DOHH2 (cell line): ENCODE data around the gene ZNF789.

Source experiments
- H3F3A ChIP-seq: fragments of 200-600 bp; sonication (generic), shearing (Covaris generic); 2 replicates; pipeline ENCODE4 v1.6.0; 2016; ENCODE audit warnings: antibody characterized with exemption, mild to moderate bottlenecking; ENCODE audit not compliant: control insufficient read depth, insufficient read depth
- H3K27ac ChIP-seq: fragments of 200-600 bp; sonication (generic); 2 replicates; pipeline ENCODE4 v1.5.1; 2014; ENCODE audit warnings: low read depth, mild to moderate bottlenecking, low read length, moderate library complexity
- H3K27me3 ChIP-seq: fragments of 200-600 bp; sonication (generic); 2 replicates; pipeline ENCODE4 v1.6.1; 2014; ENCODE audit warnings: mild to moderate bottlenecking, low read length, mixed read lengths; ENCODE audit not compliant: control insufficient read depth
- H3K36me3 ChIP-seq: fragments of 200-600 bp; sonication (generic); 2 replicates; pipeline ENCODE4 v1.6.1; 2014; ENCODE audit warnings: mild to moderate bottlenecking, low read length, moderate library complexity, mixed read lengths; ENCODE audit not compliant: control insufficient read depth
- H3K4me1 ChIP-seq: fragments of 200-600 bp; sonication (generic); 2 replicates; pipeline ENCODE4 v1.6.1; 2014; ENCODE audit warnings: mild to moderate bottlenecking, low read length, mixed read lengths; ENCODE audit not compliant: control insufficient read depth
- H3K4me2 ChIP-seq: fragments of 200-600 bp; sonication (generic); 2 replicates; pipeline ENCODE4 v1.6.0; 2014; ENCODE audit warnings: mild to moderate bottlenecking, low read length, moderate library complexity
- H3K4me3 ChIP-seq: fragments of 200-600 bp; sonication (generic); 2 replicates; pipeline ENCODE4 v1.5.1; 2014; ENCODE audit warnings: mild to moderate bottlenecking, low read length, mixed read lengths
- H3K79me2 ChIP-seq: fragments of 200-600 bp; sonication (generic); 2 replicates; pipeline ENCODE4 v1.6.1; 2014; ENCODE audit warnings: mild to moderate bottlenecking, low read length, mixed read lengths; ENCODE audit not compliant: control insufficient read depth
- H3K9me2 ChIP-seq: fragments of 200-600 bp; sonication (generic); replicated peaks from 2 replicates; pipeline ENCODE4 v1.6.1; 2014; ENCODE audit warnings: mild to moderate bottlenecking, low read length, mixed read lengths; ENCODE audit not compliant: control insufficient read depth
- H3K9me3 ChIP-seq: fragments of 200-600 bp; sonication (generic); 2 replicates; pipeline ENCODE4 v1.6.1; 2014; ENCODE audit warnings: antibody characterized with exemption, low read length, mixed read lengths; ENCODE audit not compliant: control insufficient read depth, insufficient read depth
- H4K20me1 ChIP-seq: fragments of 200-600 bp; sonication (generic); 2 replicates; pipeline ENCODE4 v1.6.0; 2014; ENCODE audit warnings: low read depth, mild to moderate bottlenecking, antibody characterized with exemption, low read length, moderate library complexity; ENCODE audit not compliant: control insufficient read depth, insufficient read depth
- EZH2phosphoT487 ChIP-seq: fragments of 200-600 bp; sonication (generic); IDR thresholded peaks from 2 replicates; pipeline ENCODE4 v1.6.1; 2017; ENCODE audit warnings: borderline replicate concordance, mild to moderate bottlenecking, antibody characterized with exemption, low read length, moderate library complexity, mixed read lengths
- TF ChIP-seq, protein P1 (sequence below): fragments of 200-600 bp; sonication (generic); IDR thresholded peaks from one replicate; pipeline ENCODE4 v1.5.1; 2014; ENCODE audit warnings: antibody characterized with exemption, mild to moderate bottlenecking, low read depth, low read length; ENCODE audit not compliant: poor library complexity, severe bottlenecking

ZNF789 gene

DNA sequence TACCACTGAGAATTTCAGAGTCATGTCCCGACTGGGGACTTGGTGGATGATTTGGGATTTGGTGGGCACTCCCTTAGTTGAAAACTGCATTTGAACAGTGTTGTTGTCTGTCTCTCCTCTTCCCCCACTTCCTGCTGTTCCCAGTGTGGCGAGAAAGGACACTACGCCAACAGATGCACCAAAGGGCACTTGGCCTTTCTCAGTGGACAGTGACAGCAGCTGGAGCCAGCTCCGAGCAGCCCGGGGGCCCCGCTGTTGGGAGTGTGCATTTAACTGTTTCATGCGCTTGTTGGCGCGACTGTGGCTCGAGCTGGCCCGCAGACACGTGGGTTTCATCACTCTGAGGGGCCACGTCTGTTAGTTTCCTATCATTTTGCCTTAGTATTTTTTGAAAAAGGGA is 16.4 kb upstream of the ZNF789 start:
- H3K36me3 ChIP-seq: peaks cover 98% of the 10 kb centered on the region
- TF ChIP-seq, protein P1, sequence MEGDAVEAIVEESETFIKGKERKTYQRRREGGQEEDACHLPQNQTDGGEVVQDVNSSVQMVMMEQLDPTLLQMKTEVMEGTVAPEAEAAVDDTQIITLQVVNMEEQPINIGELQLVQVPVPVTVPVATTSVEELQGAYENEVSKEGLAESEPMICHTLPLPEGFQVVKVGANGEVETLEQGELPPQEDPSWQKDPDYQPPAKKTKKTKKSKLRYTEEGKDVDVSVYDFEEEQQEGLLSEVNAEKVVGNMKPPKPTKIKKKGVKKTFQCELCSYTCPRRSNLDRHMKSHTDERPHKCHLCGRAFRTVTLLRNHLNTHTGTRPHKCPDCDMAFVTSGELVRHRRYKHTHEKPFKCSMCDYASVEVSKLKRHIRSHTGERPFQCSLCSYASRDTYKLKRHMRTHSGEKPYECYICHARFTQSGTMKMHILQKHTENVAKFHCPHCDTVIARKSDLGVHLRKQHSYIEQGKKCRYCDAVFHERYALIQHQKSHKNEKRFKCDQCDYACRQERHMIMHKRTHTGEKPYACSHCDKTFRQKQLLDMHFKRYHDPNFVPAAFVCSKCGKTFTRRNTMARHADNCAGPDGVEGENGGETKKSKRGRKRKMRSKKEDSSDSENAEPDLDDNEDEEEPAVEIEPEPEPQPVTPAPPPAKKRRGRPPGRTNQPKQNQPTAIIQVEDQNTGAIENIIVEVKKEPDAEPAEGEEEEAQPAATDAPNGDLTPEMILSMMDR: no peak
- no peak for TF ChIP-seq EZH2phosphoT487
- peaks cover 6% of the 10 kb centered on the region; the same call in 1 of the 2 replicates for H4K20me1 ChIP-seq
- H3F3A ChIP-seq: peaks cover 16% of the 10 kb centered on the region
- no peak overlapping the region for H3K27ac ChIP-seq
- no peaks in the 10 kb centered on the region for H3K9me3 ChIP-seq
- no peaks in the 10 kb centered on the region for H3K27me3 ChIP-seq
- H3K9me2 ChIP-seq: no peaks in the 10 kb centered on the region
- H3K79me2 ChIP-seq: peaks cover 52% of the 10 kb centered on the region
- H3K4me3 ChIP-seq: no peak overlapping the region
- H3K4me2 ChIP-seq: no peak overlapping the region
- peaks cover 6% of the 10 kb centered on the region for H3K4me1 ChIP-seq

DNA sequence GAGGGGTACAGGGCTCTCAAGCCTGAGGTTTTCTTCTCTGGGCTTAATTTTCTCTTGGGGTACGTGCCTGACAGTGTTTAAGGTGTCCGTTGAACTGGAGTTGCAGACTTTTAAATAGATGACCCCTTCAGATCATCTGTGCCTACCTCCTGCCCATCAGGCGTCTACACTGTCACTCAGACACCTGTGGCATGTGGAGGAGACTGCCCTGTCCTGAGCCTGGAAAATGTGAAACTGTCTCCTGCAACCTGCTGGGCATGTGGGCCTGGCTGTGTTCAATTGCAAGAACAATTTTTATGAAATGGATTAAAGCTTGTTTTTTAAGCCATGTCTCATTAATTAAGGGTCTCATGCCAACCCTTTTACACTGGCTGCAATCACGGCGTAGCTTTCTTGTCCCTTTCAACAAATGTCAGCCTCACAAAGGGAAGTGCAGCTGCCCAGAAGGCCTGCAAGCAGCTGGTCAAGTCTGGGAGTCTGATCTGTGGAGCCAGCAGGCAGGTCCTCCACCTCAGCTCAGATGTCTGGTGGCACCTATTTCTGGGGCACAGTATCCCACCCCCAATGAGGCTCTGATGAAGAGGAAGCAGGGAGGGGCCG is 15.5 kb upstream of the ZNF789 start:
- Histone ChIP-seq H4K20me1 (peaks cover 6% of the 10 kb centered on the region; the same call in 1 of the 2 replicates), H3K4me3 (no peak overlapping the region)

DNA sequence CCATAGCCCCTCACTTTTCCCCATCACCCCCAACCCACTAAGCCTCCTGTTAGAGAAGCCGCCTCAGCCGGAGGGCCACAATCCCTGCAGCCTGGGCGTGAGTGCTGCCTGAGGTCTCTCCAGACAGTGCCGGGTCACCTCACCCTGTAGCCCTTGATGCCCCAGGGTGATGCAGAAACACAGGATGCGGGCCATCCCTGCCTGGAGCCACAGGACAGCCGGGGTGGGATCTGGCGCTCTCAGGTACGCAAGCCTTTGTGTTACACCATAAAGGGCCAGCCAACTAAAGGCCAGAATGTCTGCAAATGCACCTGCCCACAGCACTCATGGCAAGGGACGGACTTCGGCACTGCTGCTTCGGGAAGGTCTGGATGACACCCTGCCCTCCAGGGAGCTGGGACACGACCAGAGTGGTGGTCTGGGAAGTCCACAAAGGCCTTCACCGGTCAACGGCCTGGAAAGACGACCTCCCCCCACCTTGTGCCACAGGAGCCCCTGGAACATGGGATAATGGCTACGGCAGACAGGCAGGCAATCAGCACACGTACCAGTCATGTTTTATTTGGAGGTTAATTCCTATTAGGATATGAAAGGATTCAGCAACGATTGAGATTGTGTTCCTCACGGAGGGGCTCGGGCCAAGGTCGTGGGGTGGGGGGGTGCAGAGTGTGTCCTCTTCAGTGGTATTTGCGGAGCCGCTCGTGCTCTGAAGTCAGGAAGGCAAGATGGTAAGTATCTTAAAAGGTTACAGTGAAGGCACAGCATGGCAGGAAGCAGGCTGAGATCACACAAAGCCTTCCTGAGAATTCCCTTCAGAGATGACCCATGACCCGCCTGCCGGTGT is 14.8 kb upstream of the ZNF789 start:
- Histone ChIP-seq H3K27ac (no peak overlapping the region), H3F3A (peaks cover 16% of the 10 kb centered on the region), H3K79me2 (peaks cover 68% of the 10 kb centered on the region), H3K4me1 (peaks cover 15% of the 10 kb centered on the region), H3K4me2 (no peak overlapping the region), H4K20me1 (peaks cover 10% of the 10 kb centered on the region), H3K9me3 (no peaks in the 10 kb centered on the region), H3K9me2 (no peaks in the 10 kb centered on the region), H3K4me3 (no peak overlapping the region), H3K36me3 (peaks cover 95% of the 10 kb centered on the region), H3K27me3 (no peaks in the 10 kb centered on the region)
- TF ChIP-seq EZH2phosphoT487: no peak
- TF ChIP-seq, protein P1: no peak

More for the DNA sequence above, 15.5 kb upstream of the ZNF789 start:
- Histone ChIP-seq H3K27ac (no peak overlapping the region), H3K27me3 (no peaks in the 10 kb centered on the region), H3K9me2 (no peaks in the 10 kb centered on the region), H3K79me2 (peaks cover 61% of the 10 kb centered on the region), H3F3A (peaks cover 16% of the 10 kb centered on the region), H3K4me2 (no peak overlapping the region), H3K4me1 (peaks cover 12% of the 10 kb centered on the region), H3K36me3 (peaks cover 97% of the 10 kb centered on the region), H3K9me3 (no peaks in the 10 kb centered on the region)
- TF ChIP-seq, protein P1: no peak
- no peak for TF ChIP-seq EZH2phosphoT487
